ENCODE measurements around the gene PP2D1. TPM values are rescaled to one million over a fixed set of nuclear protein-coding genes. Genes with fewer than 3 reads are reported as not detected.

PP2D1 gene
- total RNA-seq, 4 donors from 2014 or later, result not detected

DNA sequence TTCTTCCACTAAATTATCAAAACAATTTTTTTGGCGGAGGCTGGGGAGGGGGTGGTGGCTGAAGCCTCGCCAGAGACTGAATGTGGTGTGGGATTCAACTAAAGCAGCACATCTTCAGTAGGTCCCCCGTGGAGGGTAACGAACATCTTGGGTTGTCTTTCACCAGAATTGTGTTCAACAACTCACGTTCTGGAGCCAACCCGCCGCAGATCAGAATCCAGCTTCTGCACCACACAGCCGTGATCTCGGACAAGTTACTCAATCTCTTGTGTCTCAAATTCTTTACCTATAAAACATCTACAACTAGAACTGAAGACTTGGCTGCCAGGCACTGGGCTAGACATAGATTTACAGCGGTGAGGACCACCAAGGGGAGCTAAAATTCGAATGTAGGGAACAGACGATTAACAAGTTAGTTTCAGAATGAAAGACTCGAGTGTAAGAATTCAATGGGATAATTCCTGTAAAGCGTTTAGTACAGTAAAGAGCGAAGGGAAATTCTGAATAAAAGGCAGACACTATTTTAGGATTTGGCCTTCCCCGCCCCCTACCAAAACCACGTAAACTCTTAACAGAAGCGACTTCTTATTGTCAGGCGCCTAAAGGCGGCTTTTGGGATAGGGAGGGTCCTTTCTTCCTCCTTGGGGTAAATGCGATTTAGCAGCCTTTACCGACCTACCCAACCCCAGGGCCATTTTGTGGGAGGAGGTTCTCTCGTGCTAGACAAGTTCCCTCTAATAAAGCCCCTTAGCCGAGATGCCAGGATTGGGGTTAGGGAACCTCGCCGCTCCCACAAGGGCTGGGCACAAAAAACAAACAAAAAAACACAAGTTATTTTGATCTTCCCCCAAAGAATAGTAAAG lies 65.9 kb downstream of the PP2D1 start:
- Histone ChIP-seq H3K4me1 (peaks cover 0 to 19% (median 2%) of the 10 kb centered on the region in 4 donors), H3K4me3 (peak overlapping the region; percentile 62 to 97 (median 82)), H3K27me3 (no peaks in the 10 kb centered on the region), H3K36me3 (no peaks in the 10 kb centered on the region), H3K9me3 (no peaks in the 10 kb centered on the region), H3K27ac (peak overlapping the region; percentile 92 to 99 (median 96))
- DNase-seq, result peak in 2 of 3 donors; percentile 50 to 55
- no peak for TF ChIP-seq POLR2A (IDR thresholded peaks at IDR 0.05)
- TF ChIP-seq, protein P1, sequence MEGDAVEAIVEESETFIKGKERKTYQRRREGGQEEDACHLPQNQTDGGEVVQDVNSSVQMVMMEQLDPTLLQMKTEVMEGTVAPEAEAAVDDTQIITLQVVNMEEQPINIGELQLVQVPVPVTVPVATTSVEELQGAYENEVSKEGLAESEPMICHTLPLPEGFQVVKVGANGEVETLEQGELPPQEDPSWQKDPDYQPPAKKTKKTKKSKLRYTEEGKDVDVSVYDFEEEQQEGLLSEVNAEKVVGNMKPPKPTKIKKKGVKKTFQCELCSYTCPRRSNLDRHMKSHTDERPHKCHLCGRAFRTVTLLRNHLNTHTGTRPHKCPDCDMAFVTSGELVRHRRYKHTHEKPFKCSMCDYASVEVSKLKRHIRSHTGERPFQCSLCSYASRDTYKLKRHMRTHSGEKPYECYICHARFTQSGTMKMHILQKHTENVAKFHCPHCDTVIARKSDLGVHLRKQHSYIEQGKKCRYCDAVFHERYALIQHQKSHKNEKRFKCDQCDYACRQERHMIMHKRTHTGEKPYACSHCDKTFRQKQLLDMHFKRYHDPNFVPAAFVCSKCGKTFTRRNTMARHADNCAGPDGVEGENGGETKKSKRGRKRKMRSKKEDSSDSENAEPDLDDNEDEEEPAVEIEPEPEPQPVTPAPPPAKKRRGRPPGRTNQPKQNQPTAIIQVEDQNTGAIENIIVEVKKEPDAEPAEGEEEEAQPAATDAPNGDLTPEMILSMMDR (IDR thresholded peaks at IDR 0.05), result peak in 1 of 6 experiments; percentile 2

DNA sequence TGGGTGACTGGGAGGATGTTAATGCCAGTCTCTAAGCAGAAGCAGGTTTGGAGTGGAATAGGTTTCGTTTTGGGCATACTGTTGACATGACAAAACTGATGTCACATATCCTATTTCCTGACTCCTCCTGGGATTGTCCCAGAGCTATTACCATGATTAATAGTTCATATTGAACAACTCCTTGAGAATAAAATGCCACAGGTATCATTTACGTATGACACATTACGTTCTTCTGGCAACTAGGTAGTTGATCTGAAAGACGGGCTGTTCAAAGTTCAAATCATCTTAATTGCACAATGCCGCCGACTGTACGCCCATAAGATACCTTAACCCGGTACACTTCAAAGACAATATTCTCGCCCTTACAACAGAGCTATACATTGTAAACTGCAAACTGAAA lies 66.5 kb downstream of the PP2D1 start:
- DNase-seq, result peak in 1 of 3 donors; percentile 78
- TF ChIP-seq, protein P1 (IDR thresholded peaks at IDR 0.05), result no peak
- TF ChIP-seq POLR2A (IDR thresholded peaks at IDR 0.05), result peak; percentile 42 to 86
- H3K27ac ChIP-seq, result peak overlapping the region in 3 of 4 donors; percentile 92 to 99 (median 99)
- H3K27me3 ChIP-seq, result no peaks in the 10 kb centered on the region
- peaks cover 0 to 19% (median 2%) of the 10 kb centered on the region in 4 donors for H3K4me1 ChIP-seq
- H3K4me3 ChIP-seq, result peak overlapping the region in 3 of 4 donors; percentile 62 to 97 (median 86)
- no peaks in the 10 kb centered on the region for H3K36me3 ChIP-seq
- H3K9me3 ChIP-seq, result no peaks in the 10 kb centered on the region

DNA sequence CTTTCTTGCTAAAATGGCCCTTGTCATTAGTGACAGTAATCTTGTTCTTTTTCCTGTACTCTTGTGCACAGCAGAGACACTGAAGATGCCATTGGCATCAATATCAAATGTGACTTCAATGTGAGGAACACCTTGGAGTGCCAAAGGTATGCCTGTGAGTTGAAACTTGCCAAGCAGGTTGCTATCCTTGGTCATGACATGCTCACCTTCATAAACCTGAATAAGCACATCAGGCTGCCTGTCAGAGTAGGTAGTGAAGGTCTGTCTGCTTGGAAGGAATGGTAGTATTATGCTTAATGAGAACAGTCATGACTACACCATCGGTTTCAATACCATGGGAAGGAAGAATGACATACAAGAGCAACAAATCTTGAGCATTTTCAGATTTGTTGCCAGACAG lies 71.4 kb downstream of the PP2D1 start:
- Histone ChIP-seq H3K9me3 (no peaks in the 10 kb centered on the region), H3K36me3 (no peaks in the 10 kb centered on the region), H3K4me3 (no peak overlapping the region), H3K27me3 (no peaks in the 10 kb centered on the region), H3K4me1 (no peaks in the 10 kb centered on the region), H3K27ac (no peak overlapping the region)
- DNase-seq, result no peak
- TF ChIP-seq, protein P1 (IDR thresholded peaks at IDR 0.05), result no peak
- no peak for TF ChIP-seq POLR2A (IDR thresholded peaks at IDR 0.05)

DNA sequence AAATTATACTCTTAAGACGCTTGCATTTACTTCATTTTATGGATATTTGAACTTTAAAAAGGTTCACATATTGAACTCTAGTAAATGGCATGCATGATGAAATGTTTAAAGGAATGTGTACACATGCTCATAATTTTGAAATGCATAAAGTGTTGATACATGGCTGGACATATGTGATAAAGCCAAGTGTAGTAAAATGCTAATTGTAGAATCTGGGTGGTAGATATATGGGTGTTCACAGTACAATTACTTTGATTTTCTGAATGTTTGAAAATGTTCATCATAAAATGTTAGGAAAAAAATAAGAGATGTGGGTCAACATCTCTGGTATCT lies 73.8 kb downstream of the PP2D1 start:
- DNase-seq, result no peak
- Histone ChIP-seq H3K27me3 (no peaks in the 10 kb centered on the region), H3K9me3 (no peaks in the 10 kb centered on the region), H3K4me1 (no peaks in the 10 kb centered on the region), H3K4me3 (no peak overlapping the region), H3K36me3 (no peaks in the 10 kb centered on the region), H3K27ac (no peak overlapping the region)
- no peak for TF ChIP-seq POLR2A (IDR thresholded peaks at IDR 0.05)
- TF ChIP-seq, protein P1 (IDR thresholded peaks at IDR 0.05), result no peak

DNA sequence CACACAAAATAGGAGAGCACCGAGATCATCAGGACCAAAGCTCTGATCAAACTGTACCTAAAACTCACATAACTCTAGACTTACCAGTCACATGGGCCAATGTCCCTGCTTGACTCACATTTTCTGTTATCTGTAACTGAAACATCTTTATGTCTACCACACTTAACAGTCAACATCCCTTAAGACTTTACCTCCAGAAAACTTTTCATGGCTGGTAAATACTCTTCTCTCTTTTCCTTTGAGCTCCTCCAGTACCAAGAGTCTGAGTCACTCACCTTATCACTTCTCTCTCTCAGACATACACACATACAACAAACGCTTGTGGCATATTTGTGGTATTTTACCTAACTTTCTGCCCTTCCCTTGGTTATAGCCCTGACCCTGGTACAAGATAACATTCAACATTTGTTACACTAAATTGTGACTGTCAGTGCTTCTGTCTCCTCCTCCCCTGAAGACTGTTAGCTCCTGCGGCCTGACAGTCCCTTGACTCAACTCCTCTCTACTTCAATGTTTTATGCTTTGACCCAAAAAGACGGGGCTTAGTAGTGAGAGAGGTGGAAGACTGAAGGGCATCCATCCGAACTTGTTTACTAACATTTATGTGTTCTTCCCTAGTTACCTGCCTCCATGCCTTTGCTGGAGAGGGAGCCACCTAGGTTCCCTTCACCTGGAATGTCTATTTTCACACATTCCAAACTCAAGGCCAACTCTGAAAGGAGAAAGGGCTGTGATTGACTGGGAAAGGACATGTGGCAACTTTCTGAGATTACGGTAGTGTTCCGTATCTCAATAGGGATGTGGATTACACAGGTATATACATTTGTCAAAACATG lies 74.4 kb downstream of the PP2D1 start:
- H3K9me3 ChIP-seq, result no peaks in the 10 kb centered on the region
- H3K4me3 ChIP-seq, result no peak overlapping the region
- no peaks in the 10 kb centered on the region for H3K4me1 ChIP-seq
- no peak overlapping the region for H3K27ac ChIP-seq
- H3K27me3 ChIP-seq, result no peaks in the 10 kb centered on the region
- DNase-seq, result no peak
- no peaks in the 10 kb centered on the region for H3K36me3 ChIP-seq
- TF ChIP-seq POLR2A (IDR thresholded peaks at IDR 0.05), result no peak
- TF ChIP-seq, protein P1 (IDR thresholded peaks at IDR 0.05), result no peak

Small RNA genes within 50 kb of the gene (small RNA-seq; reads per million reads assigned to genes)
- gene RNU4-85P (0 reads per million in 2 donors), gene RPL39P18 (0 reads per million in 2 donors)

Other genes with a start within 250 kb of the PP2D1 start
- 1 to 10 TPM in 1 of 4 donors, under 1 TPM in 2, not detected in 1; 0.35 to 2.5 (median 0.40) TPM for gene EFHB, start 78.0 kb downstream of the PP2D1 start, total RNA-seq
- gene RAB5A, start 65.2 kb downstream of the PP2D1 start, total RNA-seq, result 10 to 100 TPM; 56.9 to 80.4 (median 66.2) TPM
- 10 to 100 TPM; 28.0 to 46.2 (median 42.9) TPM for gene KAT2B, start 28.2 kb upstream of the PP2D1 start, total RNA-seq
- 1 to 10 TPM; 3.2 to 9.9 (median 3.9) TPM for gene SGO1, start 173.9 kb upstream of the PP2D1 start, total RNA-seq